GM23338 (cell line): Measurements from ENCODE around the gene OSER1. TPM values are rescaled to one million over a fixed set of nuclear protein-coding genes. Genes with fewer than 3 reads are reported as not detected.

ENCODE experiments used
- ATAC-seq: fragments of 200-7000 bp; cut with Tn5 transposase; 3 replicates; pipeline ENCODE4 v1.9.1; 2020
- DNase-seq: peaks from one replicate; pipeline ENCODE4 v3.0.0-alpha.2; 2015; ENCODE audit warnings: low spot score
- H2AFZ ChIP-seq: fragments of 200-600 bp; sonication (generic); 2 replicates; pipeline ENCODE4 v1.8.0; 2016; ENCODE audit warnings: antibody characterized with exemption, mild to moderate bottlenecking, moderate library complexity
- H3F3A ChIP-seq: fragments of 200-600 bp; sonication (generic); replicated peaks from 2 replicates; pipeline ENCODE4 v1.8.0; 2017; ENCODE audit warnings: antibody characterized with exemption, mixed run types, low read depth
- H3K27ac ChIP-seq: fragments of 200-600 bp; sonication (generic); 2 replicates; pipeline ENCODE4 v1.6.1; 2016; ENCODE audit warnings: low read depth
- H3K27me3 ChIP-seq: fragments of 200-600 bp; sonication (generic); 2 replicates; pipeline ENCODE4 v1.8.0; 2016; ENCODE audit warnings: mild to moderate bottlenecking, mixed run types, moderate library complexity; ENCODE audit not compliant: insufficient read depth
- H3K36me3 ChIP-seq: fragments of 200-600 bp; sonication (generic); 2 replicates; pipeline ENCODE4 v1.8.0; 2016; ENCODE audit warnings: mild to moderate bottlenecking; ENCODE audit not compliant: insufficient read depth
- H3K4me1 ChIP-seq: fragments of 200-600 bp; sonication (generic); 2 replicates; pipeline ENCODE4 v1.8.0; 2016; ENCODE audit warnings: mild to moderate bottlenecking, moderate library complexity; ENCODE audit not compliant: insufficient read depth
- H3K4me2 ChIP-seq: fragments of 200-600 bp; sonication (generic); 2 replicates; pipeline ENCODE4 v1.7.1; 2017; ENCODE audit warnings: mixed run types
- H3K4me3 ChIP-seq: fragments of 200-600 bp; sonication (generic); 2 replicates; pipeline ENCODE4 v1.6.1; 2016; ENCODE audit warnings: mixed run types
- H3K79me2 ChIP-seq: fragments of 200-600 bp; sonication (generic); replicated peaks from 2 replicates; pipeline ENCODE4 v1.8.0; 2017; ENCODE audit warnings: mild to moderate bottlenecking; ENCODE audit not compliant: insufficient read depth
- H3K9me2 ChIP-seq: fragments of 200-600 bp; sonication (generic); 2 replicates; pipeline ENCODE4 v1.8.0; 2017; ENCODE audit not compliant: insufficient read depth
- H4K20me1 ChIP-seq: fragments of 200-600 bp; sonication (generic); replicated peaks from 2 replicates; pipeline ENCODE4 v1.8.0; 2017; ENCODE audit warnings: mild to moderate bottlenecking; ENCODE audit not compliant: insufficient read depth
- H3K27ac Mint-ChIP-seq: 2 replicates; pipeline ENCODE4 v1.8.0; 2020; ENCODE audit warnings: inconsistent platforms, mild to moderate bottlenecking, moderate library complexity, mixed read lengths
- H3K27me3 Mint-ChIP-seq: 3 replicates; pipeline ENCODE4 v1.8.0; 2022; ENCODE audit warnings: low read depth, mild to moderate bottlenecking, moderate library complexity, mixed read lengths, inconsistent platforms; ENCODE audit not compliant: insufficient read depth, poor library complexity
- H3K36me3 Mint-ChIP-seq: 3 replicates; pipeline ENCODE4 v1.8.0; 2021; ENCODE audit warnings: low read depth, mild to moderate bottlenecking, inconsistent platforms, moderate library complexity, mixed read lengths
- H3K4me1 Mint-ChIP-seq: 3 replicates; pipeline ENCODE4 v1.8.0; 2020; ENCODE audit warnings: mild to moderate bottlenecking, inconsistent platforms, mixed read lengths
- H3K4me3 Mint-ChIP-seq: 3 replicates; pipeline ENCODE4 v1.8.0; 2021; ENCODE audit warnings: moderate library complexity, mild to moderate bottlenecking, inconsistent platforms, mixed read lengths
- H3K9me3 Mint-ChIP-seq: 3 replicates; pipeline ENCODE4 v1.8.0; 2020; ENCODE audit warnings: moderate library complexity, mild to moderate bottlenecking, inconsistent platforms, mixed read lengths
- CREB1 ChIP-seq: fragments of 250-450 bp; sonication (Bioruptor Pico); IDR thresholded peaks from 2 replicates; pipeline ENCODE4 v1.5.0; 2020; ENCODE audit warnings: low read depth, mild to moderate bottlenecking, moderate library complexity
- EZH2 ChIP-seq: fragments of 200-600 bp; sonication (generic); IDR thresholded peaks from one replicate; pipeline ENCODE4 v1.8.0; 2017; ENCODE audit warnings: antibody characterized with exemption, mild to moderate bottlenecking, low read depth; ENCODE audit not compliant: unreplicated experiment
- JUNB ChIP-seq: IDR thresholded peaks from one replicate; pipeline ENCODE4 v1.6.1; 2016; ENCODE audit warnings: antibody characterized with exemption; ENCODE audit not compliant: unreplicated experiment
- NANOG ChIP-seq: IDR thresholded peaks from 2 replicates; pipeline ENCODE4 v1.6.1; 2016; ENCODE audit warnings: antibody characterized with exemption, borderline replicate concordance
- STAT1 ChIP-seq: IDR thresholded peaks from one replicate; pipeline ENCODE4 v1.6.1; 2016; ENCODE audit warnings: antibody characterized with exemption; ENCODE audit not compliant: unreplicated experiment
- ZNF331 ChIP-seq: fragments of 250-450 bp; sonication (Bioruptor Pico); IDR thresholded peaks from 2 replicates; pipeline ENCODE4 v1.5.0; 2020; ENCODE audit warnings: low read depth, mild to moderate bottlenecking, moderate library complexity
- polyA plus RNA-seq: library from polyadenylated mRNA; unstranded; fragments of >200 nt; fragmentation: Nextera tagmentation; extraction: Ambion mirVana; gene quantifications from 2 replicates; pipeline ENCODE4 v1.2.1, GENCODE V29; 2016
- total RNA-seq: library from RNA; depleted of rRNA; stranded (reverse); fragments of >200 nt; shearing (Covaris generic); gene quantifications from 2 replicates; pipeline ENCODE4 v1.2.3, GENCODE V29; 2014
- TF ChIP-seq, protein P1 (sequence below): fragments of 250-450 bp; sonication (Bioruptor Pico); IDR thresholded peaks from 2 replicates; pipeline ENCODE4 v1.5.0; 2020; ENCODE audit warnings: mild to moderate bottlenecking, moderate library complexity
- TF ChIP-seq, protein P2 (sequence below): IDR thresholded peaks from 2 replicates; pipeline ENCODE4 v1.6.1; 2016; ENCODE audit warnings: antibody characterized with exemption

OSER1 gene
- total and polyA plus RNA-seq, 2 experiments from 2014 or later: 25.2 to 31.1 TPM

DNA sequence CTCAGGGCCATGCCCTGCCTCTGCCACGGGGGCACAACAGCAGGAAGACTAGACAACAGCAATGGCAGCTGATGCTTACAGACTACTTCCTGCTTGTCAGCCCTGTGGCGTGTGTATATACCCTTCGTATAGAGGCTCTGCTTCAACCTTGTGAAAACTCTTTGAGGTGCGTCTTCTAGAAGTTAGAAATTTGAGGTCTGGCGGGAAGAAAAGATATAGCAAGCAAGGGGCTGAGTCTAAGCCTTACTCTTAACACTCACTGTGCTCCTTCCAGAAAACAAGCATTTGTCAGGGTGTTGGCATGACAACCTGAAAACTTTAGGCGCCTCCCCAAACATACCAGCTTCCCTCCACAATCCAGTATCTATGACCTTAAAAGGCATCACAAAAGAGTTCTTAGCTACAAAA is 56.9 kb downstream of the OSER1 start (continued):
- TF ChIP-seq, protein P1, sequence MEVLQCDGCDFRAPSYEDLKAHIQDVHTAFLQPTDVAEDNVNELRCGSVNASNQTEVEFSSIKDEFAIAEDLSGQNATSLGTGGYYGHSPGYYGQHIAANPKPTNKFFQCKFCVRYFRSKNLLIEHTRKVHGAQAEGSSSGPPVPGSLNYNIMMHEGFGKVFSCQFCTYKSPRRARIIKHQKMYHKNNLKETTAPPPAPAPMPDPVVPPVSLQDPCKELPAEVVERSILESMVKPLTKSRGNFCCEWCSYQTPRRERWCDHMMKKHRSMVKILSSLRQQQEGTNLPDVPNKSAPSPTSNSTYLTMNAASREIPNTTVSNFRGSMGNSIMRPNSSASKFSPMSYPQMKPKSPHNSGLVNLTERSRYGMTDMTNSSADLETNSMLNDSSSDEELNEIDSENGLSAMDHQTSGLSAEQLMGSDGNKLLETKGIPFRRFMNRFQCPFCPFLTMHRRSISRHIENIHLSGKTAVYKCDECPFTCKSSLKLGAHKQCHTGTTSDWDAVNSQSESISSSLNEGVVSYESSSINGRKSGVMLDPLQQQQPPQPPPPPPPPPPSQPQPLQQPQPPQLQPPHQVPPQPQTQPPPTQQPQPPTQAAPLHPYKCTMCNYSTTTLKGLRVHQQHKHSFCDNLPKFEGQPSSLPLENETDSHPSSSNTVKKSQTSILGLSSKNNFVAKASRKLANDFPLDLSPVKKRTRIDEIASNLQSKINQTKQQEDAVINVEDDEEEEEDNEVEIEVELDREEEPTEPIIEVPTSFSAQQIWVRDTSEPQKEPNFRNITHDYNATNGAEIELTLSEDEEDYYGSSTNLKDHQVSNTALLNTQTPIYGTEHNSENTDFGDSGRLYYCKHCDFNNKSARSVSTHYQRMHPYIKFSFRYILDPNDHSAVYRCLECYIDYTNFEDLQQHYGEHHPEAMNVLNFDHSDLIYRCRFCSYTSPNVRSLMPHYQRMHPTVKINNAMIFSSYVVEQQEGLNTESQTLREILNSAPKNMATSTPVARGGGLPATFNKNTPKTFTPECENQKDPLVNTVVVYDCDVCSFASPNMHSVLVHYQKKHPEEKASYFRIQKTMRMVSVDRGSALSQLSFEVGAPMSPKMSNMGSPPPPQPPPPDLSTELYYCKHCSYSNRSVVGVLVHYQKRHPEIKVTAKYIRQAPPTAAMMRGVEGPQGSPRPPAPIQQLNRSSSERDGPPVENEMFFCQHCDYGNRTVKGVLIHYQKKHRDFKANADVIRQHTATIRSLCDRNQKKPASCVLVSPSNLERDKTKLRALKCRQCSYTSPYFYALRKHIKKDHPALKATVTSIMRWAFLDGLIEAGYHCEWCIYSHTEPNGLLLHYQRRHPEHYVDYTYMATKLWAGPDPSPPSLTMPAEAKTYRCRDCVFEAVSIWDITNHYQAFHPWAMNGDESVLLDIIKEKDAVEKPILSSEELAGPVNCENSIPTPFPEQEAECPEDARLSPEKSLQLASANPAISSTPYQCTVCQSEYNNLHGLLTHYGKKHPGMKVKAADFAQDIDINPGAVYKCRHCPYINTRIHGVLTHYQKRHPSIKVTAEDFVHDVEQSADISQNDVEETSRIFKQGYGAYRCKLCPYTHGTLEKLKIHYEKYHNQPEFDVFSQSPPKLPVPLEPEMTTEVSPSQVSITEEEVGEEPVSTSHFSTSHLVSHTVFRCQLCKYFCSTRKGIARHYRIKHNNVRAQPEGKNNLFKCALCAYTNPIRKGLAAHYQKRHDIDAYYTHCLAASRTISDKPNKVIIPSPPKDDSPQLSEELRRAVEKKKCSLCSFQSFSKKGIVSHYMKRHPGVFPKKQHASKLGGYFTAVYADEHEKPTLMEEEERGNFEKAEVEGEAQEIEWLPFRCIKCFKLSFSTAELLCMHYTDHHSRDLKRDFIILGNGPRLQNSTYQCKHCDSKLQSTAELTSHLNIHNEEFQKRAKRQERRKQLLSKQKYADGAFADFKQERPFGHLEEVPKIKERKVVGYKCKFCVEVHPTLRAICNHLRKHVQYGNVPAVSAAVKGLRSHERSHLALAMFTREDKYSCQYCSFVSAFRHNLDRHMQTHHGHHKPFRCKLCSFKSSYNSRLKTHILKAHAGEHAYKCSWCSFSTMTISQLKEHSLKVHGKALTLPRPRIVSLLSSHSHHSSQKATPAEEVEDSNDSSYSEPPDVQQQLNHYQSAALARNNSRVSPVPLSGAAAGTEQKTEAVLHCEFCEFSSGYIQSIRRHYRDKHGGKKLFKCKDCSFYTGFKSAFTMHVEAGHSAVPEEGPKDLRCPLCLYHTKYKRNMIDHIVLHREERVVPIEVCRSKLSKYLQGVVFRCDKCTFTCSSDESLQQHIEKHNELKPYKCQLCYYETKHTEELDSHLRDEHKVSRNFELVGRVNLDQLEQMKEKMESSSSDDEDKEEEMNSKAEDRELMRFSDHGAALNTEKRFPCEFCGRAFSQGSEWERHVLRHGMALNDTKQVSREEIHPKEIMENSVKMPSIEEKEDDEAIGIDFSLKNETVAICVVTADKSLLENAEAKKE (CRISPR knock-in tag): no peak
- TF ChIP-seq ZNF331: no peak

DNA sequence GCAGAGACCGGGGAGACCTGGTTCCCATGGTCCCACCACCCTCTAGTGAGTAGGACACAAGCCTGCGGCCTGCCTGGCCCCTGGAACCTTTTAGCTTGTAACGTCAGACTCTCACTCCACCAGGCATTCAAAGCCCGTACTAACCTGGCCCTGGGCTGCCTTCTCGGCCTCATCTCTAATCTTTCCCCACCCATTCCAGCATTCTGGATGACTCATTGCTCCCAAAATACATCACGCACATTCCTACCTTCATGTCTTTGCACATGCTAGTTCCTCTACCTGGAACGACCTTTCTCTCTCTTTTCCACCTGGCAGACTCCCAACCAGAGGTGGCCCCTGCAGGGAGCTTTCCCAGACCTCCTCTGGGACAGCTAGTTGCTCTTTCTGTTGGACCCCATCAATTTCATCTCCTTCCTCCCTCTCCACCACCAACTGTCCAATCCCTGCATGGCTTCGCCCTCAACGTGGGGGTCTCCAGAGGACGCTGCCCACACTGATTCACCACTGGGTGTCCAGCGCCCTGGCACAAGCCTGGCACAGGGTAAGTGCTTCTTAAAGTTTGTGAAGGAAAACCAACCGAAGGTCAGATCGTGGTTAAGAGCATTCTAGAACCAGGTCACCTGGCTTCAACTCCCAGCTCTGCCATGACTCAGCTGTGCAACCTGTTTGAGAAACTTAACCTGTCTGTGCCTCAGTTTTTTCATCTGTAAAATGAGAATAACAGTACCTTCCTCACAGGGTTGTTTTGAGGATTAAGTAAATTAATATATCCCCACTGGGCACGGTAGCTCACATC is 58.8 kb downstream of the OSER1 start:
- ATAC-seq (no peak), DNase-seq (no peak)
- no peak overlapping the region for H3K4me2 ChIP-seq
- Mint-ChIP-seq H3K4me1 (no peaks in the 10 kb centered on the region), H3K36me3 (no peaks in the 10 kb centered on the region), H3K4me3 (no peak overlapping the region), H3K9me3 (no peaks in the 10 kb centered on the region), H3K27me3 (peaks cover 4% of the 10 kb centered on the region), H3K27ac (no peak overlapping the region)
- H3K36me3 ChIP-seq: no peaks in the 10 kb centered on the region
- H3K79me2 ChIP-seq: no peaks in the 10 kb centered on the region
- H3K4me3 ChIP-seq: no peak overlapping the region
- H4K20me1 ChIP-seq: no peaks in the 10 kb centered on the region
- H3F3A ChIP-seq: no peaks in the 10 kb centered on the region
- H2AFZ ChIP-seq: no peak overlapping the region
- H3K27ac ChIP-seq: no peak overlapping the region
- no peaks in the 10 kb centered on the region for H3K4me1 ChIP-seq
- H3K9me2 ChIP-seq: no peaks in the 10 kb centered on the region
- H3K27me3 ChIP-seq: no peaks in the 10 kb centered on the region
- no peak for TF ChIP-seq EZH2
- TF ChIP-seq NANOG: no peak
- TF ChIP-seq CREB1 (CRISPR knock-in tag): no peak
- TF ChIP-seq STAT1: no peak
- no peak for TF ChIP-seq JUNB
- TF ChIP-seq ZNF331: no peak
- TF ChIP-seq, protein P1 (CRISPR knock-in tag): no peak
- TF ChIP-seq, protein P2, sequence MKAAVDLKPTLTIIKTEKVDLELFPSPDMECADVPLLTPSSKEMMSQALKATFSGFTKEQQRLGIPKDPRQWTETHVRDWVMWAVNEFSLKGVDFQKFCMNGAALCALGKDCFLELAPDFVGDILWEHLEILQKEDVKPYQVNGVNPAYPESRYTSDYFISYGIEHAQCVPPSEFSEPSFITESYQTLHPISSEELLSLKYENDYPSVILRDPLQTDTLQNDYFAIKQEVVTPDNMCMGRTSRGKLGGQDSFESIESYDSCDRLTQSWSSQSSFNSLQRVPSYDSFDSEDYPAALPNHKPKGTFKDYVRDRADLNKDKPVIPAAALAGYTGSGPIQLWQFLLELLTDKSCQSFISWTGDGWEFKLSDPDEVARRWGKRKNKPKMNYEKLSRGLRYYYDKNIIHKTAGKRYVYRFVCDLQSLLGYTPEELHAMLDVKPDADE: no peak
